Fibroblast of skin of left biceps (primary cell): ENCODE results near the gene HS6ST1.

Experiments
- DNase-seq, 2 experiments: peaks; one replicate each; pipeline ENCODE4 v3.0.0-alpha.2; 2013; ENCODE audit warnings: low read depth in 2 of 2

HS6ST1 gene

GRCh38 chr2:128282246-128282975 is 36.3 kb downstream of the HS6ST1 start:
- no peak for DNase-seq

- DNase-seq = no peak
These were observed 36.8 kb downstream of the HS6ST1 start for GRCh38 chr2:128281852-128282245.

DNA sequence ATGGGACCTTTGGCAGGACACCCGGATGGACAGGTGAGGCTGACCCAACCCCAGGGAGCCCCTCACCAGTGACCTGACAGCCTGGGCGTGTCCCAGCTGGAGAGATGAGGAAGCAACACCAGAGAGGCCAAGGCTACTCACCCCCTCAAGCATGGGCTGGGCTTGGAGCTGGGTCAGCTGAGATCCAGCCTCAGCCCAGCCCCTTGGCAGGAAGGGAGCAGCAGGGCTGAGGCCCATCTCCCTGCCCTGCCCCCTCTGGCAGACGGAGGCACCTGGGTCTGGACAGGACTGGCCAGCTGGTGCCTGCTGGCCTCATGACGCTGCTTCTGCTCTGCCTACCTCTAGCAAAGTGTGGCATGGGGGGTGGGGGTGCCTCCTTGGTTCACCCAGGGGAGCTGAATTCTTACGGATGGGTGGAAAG is 37.8 kb downstream of the HS6ST1 start:
- no peak for DNase-seq

DNA sequence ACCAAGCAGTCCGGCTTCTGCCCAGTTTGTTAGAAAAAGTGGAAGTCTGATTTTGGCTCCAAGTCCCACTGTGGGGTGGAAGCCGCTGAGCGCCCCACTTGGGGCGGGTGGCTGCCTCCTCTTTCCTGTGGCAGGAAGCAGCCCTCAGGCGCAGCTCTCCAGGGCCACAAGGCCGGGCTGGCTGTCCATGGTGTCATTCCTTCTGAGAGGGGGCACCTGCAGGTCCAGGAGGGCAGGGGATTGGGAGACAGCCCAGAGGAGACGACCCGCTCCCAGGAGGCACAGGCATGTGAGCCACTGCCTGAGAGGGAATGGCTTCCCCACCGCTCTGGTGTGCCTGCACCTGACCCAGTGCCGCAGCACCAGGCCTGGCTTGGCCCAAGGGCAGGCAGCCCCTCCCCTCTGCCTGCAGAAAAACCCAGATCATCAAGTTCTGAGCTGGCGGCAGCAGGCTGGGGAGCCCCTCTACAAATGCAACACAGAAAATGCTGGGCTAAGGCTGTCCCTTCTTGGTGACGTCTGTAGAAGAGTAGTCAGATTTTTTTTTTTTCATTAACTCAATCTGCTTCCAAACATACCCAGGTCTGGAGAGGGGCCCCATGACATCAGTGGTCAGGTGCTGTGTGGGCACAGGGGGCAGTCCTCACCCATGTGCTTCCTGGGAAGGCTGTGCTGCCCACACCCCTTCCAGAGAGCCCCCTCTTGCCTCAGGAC is 38.4 kb downstream of the HS6ST1 start:
- DNase-seq = no peak

GRCh38 chr2:128279786-128280157 is 38.9 kb downstream of the HS6ST1 start:
- DNase-seq = no peak

DNA sequence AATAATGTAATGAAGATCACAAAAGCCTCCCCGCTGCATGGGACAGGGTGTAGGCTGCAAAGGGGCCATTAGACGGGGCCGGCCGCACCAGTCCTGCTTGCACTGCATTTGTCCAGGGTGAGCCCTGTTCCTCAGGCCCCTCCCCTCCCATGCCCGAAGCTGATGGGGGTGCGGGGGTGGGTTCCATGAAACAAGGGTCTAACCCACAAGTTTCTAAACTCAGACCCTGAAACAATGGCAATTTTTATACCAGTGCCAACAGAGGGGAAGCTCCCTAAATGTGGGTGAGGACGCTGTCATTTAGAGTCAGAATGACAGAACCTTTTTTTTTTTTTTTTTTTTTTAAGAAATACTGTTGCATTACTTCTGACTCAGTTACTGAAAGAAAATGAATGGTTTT is 39.7 kb downstream of the HS6ST1 start:
- DNase-seq = no peak

DNA sequence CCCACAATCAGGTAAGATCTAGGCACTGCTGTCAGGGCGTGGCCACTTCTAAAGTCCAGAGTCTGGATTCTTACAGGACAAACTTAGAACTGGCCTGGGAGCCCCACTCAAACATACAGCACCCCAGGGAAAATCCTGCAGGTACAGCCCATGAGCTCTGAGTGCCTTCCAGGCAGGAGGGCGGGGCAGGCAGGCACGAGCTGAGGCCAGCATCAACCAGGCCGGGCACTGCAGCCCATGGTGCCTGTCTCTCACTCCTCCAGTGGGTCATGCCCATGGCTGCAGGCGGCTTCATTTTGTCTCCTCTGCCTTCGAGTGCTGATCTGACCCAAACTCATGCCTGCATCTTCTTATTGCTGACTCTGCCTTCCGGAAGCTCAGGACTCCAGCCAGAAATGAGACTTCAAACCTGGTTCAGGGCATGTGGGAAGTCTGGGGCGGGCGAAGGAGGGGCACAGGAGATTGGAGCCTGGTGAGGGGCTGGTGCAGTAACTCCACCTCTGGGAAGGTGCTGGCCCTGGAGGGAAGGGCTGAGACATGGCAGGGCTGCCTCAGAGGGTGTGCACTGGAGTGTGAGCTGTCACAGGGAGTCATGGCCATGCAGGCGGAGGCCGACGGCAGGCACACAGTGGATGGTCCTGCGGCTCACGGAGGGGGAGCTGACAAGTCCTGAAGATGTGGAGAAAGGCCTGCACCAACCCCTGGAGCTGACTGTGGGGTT is 40.5 kb downstream of the HS6ST1 start:
- DNase-seq = no peak

DNA sequence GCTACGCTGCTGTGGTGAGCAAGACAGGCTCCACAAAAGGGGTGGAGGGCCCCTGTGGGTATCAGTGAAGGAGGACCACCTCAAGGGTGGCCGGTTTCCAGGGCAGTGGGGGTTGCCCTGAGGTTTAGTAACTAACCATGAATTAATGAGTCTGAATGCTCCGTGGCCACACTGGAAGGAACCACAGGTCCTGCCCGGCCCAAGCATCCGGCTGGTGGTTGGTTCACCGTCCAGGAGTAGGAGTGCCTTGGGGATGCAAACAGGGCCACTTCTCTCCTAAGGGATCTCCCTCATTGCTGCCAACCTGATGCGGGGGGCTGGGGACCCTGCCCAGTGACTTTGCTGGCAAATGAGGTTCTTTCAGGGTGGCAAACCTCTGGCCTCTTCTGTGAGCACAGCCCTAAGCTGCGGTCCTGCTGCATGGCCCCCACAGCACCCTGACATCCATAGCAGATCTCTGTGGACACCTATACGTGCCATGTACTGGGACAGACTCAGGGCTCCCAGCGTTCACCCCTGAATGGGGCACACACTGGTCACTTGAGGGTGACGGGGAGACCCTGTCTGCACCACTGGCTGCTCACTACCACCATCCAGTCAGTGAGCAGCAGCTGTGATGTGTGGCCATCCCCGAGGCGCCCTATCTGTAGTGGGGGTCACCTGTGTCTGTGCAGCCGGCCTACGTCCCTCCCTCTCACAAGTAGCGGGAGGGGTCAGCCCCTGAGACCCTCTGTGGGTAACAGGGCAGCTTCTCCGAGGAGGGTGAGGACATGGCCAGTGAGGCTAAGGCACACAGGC is 41.6 kb downstream of the HS6ST1 start:
- no peak for DNase-seq

GRCh38 chr2:128275498-128276045 is 43.1 kb downstream of the HS6ST1 start:
- DNase-seq = no peak

DNA sequence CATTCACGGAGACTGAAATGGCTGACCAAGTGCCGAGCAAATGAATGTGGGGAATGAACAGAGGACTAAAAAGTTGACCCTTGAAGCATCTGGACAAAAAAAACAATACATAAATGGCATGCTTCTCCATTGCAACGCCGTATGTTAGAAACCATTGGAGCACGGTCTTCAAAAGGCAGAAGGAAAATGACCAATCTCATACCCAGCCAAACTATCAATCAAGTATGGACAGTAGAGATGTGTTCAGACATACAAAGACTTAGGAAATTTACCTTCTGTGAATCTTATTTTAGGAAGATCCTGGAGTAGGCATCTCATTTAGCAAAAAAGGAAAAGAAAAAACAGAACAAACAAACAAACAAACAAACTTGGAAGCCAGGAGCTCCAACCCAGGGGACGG is 44.5 kb downstream of the HS6ST1 start:
- DNase-seq = no peak

GRCh38 chr2:128273469-128274081 is 45.1 kb downstream of the HS6ST1 start:
- no peak for DNase-seq

DNA sequence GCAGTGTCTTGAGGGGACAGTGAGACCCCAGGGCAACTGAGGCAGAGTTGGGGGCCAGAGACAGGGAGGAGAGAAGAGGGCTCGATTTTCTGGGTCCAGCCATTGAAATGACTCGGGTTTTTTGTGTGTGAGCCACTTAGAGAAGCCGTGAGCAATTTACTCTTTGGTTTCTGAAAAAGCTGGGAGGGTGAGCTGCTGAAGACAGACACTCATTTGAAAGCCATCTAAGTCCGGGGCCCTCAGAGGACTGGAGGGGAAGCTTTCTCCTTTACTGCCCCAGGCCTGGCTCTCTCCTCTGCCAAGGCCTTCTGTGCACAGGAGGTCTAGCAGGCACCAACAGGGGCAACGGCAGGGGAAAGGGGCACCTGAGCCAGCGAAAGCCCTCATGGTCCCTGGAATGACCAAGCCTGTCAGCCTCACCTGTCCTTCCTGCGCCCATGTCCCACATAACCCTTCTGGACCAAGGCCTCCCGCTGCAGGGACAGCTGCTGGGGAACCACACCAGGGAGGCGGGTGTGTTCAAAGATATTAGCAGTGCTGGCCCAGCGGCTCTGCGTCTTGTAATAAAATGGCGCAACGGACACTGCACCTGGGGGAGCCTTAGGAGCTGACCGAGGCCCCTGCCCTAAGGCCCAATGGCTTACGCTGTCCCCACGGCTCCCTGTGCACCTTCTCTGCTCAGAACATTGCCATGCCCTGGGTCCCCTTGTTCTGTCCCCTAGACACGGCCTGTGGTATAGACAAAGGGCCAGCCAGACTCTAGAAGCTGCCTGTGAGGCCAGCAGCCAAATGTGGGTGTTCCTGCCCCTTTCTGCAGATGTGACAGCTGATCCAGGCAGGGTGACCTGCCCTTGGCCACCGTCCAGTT is 45.8 kb downstream of the HS6ST1 start:
- DNase-seq = no peak

- no peak for DNase-seq
These were observed 46.6 kb downstream of the HS6ST1 start for GRCh38 chr2:128271911-128272600.

GRCh38 chr2:128271597-128271910 is 47.1 kb downstream of the HS6ST1 start:
- no peak for DNase-seq

- DNase-seq = no peak
These were observed 47.7 kb downstream of the HS6ST1 start for GRCh38 chr2:128270672-128271596.

GRCh38 chr2:128269990-128270671 is 48.5 kb downstream of the HS6ST1 start:
- DNase-seq = no peak

DNA sequence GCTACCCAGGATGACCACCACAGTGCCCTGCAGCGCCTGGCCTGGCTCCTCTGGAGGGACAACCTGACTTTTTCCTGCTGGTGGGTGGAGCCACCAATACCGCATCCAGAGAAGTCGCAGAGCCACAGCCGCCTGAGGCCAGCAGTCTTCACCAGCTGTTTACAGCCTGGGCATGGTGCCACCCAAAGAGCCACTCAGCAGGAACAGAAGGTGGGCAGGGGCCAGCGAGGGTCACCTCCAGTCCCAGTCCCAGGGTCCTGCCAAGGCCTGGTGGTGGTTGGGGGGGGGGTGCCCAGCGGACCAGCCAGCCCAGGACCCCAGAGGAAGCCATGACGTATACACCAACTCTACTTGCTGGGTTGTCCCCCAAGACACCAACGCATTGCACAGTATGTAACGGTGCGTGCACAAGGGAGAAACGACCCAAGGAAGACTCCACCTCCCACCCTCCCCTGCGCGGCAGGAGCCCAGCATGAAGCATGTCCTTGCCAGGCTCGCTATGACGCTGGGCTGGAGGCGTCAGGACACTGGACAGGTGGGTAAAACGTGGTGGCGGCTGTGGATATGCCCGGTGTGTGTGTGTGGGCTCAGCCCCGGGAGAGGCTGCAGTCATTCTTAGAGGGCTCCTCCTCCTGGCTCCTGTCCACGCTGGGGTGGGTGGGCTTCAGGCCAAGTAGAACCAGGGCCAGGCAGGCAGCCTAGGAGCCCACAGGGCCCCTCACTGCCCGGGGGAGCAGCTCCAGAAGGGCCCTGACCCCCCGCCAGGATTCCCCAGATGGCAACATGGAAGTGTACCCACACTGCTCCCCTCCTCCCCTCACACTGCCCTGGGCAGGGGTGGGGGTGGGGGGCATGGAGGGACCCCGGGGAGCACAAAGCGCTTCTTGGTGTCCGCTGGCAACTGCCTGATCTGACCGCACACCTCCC is 49.3 kb downstream of the HS6ST1 start:
- DNase-seq = no peak
